Measurements from ENCODE around the gene HNRNPD. TPM values are rescaled to one million over a fixed set of nuclear protein-coding genes. Genes with fewer than 3 reads are reported as not detected.

HNRNPD gene
- total and polyA plus RNA-seq, 2 of the 13 experiments (the other 11 are each of a cell fraction or from before 2014, with no cell fraction given) = 64.0 to 69.7 TPM

DNA sequence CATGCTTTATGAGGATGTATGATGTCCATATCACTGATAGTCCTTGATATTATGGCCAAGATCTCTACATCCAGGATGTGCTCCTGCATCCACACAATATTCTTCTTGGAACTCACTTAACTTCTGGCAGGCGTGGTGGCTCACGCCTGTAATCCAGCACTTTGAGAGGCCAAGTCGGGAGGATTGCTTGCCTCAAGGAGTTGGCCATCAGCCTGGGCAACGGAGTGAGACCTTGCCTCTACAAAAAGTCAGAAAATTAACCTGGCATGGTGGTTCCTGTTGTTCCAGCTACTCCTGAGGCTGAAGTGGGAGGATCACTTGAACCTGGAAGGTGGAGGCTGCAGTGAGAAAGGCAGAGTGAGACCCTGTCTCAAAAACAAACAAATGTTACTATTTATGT lies 2.3 kb upstream of the HNRNPD start:
- no peak overlapping the region; a peak in 1 of 6 replicates for H3K4me3 ChIP-seq (replicated peaks in 1 of 3; ENCODE audit: insufficient read depth in 1 of 3, low read depth in 2 of 3, low read length in 3 of 3)
- peaks cover 40% of the 10 kb centered on the region for H3K79me2 ChIP-seq (ENCODE audit: insufficient read depth, low read length)

DNA sequence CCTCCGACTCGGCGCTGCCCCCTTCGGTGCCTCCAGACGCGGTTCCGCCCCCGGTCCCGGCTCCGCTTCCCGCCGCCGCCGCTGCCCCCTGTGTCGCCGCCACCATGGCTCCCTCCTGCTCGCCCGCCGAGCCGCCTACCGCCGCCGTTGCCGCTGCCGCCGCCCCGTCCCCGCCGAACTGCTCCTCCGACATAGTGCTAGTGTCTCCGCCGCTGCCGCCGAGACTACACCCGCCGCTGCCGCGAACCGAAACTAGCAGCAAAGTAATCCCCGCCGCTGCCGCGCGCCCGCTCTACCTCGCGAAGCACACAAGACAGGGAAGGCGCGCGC lies 340 bp downstream of the HNRNPD start:
- ChIA-PET POLR2A (interaction anchor here (0.6 to 1.7 kb wide), 7 partner anchors 10 to 661 kb away, joined by 3 to 52 read pairs (median 7); partner anchors contain the start of genes COPS4 and HNRNPDL), CTCF (ENCODE audit: low intra/inter-chr PET ratio, low total read pairs) (no interaction called here)
- in situ Hi-C loops (cut with HindIII; ENCODE audit: extremely low pct_ligation_motif_present, low pct_unique_long_range_greater_than_20kb) (no loop called here), intact Hi-C loops (cut with micrococcal nuclease; ENCODE audit: unreplicated experiment) (no loop called here)
- no peak for DNase-seq (ENCODE audit: low spot score)
- ATAC-seq = peak; percentile 16
- peak overlapping the region; percentile 87; the same call in 1 of the 2 replicates for H3K4me2 ChIP-seq (ENCODE audit: low read depth, low read length)
- peaks cover 0 to 3% of the 10 kb centered on the region in 2 experiments; a peak in 1 of 5 replicates for H3K27me3 ChIP-seq (ENCODE audit: control insufficient read depth in 1 of 2, insufficient read depth in 2 of 2, low read length in 2 of 2)
- no CpG with 5 or more reads among the region's 50 CpGs for WGBS (ENCODE audit: low lambda C conversion rate)
- peak overlapping the region; percentile 99 for H3K27ac ChIP-seq (ENCODE audit: extremely low read length, insufficient read depth, low read length)
- no peak for FAIRE-seq
- no peaks in the 10 kb centered on the region for H3K9me3 ChIP-seq (ENCODE audit: low read length)
- H4K20me1 ChIP-seq (ENCODE audit: insufficient read depth, low read length) = peaks cover 46% of the 10 kb centered on the region
- peaks cover 1 to 15% of the 10 kb centered on the region in 2 experiments; a peak in 3 of 5 replicates for H3K36me3 ChIP-seq (replicated peaks in 1 of 2; ENCODE audit: control insufficient read depth in 1 of 2, insufficient read depth in 2 of 2, low read length in 2 of 2)
- peak overlapping the region; percentile 98 for H3K9ac ChIP-seq (ENCODE audit: insufficient read depth, low read depth, low read length)
- H3K4me1 ChIP-seq (ENCODE audit: insufficient read depth, low read length) = peaks cover 37% of the 10 kb centered on the region
- BruUV-seq (replicated peaks) = TSS peak; percentile 49
- peak overlapping the region; percentile 89 to 100 (median 94) for H3K4me3 ChIP-seq (replicated peaks in 1 of 3; ENCODE audit: insufficient read depth in 1 of 3, low read depth in 2 of 3, low read length in 3 of 3)
- no peak overlapping the region for H2AFZ ChIP-seq (ENCODE audit: low read length)
- H3K79me2 ChIP-seq (ENCODE audit: insufficient read depth, low read length) = peaks cover 67% of the 10 kb centered on the region
- TF ChIP-seq MYC (CRISPR knock-in tag; IDR thresholded peaks at IDR 0.05; ENCODE audit: borderline replicate concordance) (0 out of 2 replicates have a peak, but pooled peaks have one; percentile 5), HES4 (CRISPR knock-in tag; IDR thresholded peaks at IDR 0.05; ENCODE audit: borderline replicate concordance) (peak; percentile 40; the same call in 1 of the 2 replicates), GFI1 (CRISPR knock-in tag; IDR thresholded peaks at IDR 0.05; ENCODE audit: borderline replicate concordance) (peak; percentile 43; the same call in 1 of the 2 replicates), SALL1 (CRISPR knock-in tag; IDR thresholded peaks at IDR 0.05) (no peak), TAF15 (IDR thresholded peaks at IDR 0.05; ENCODE audit: low read depth, low read length, poor library complexity, severe bottlenecking) (no peak), ZNF619 (CRISPR knock-in tag; IDR thresholded peaks at IDR 0.05) (peak; percentile 6; the same call in 1 of the 2 replicates), HOXD1 (CRISPR knock-in tag; IDR thresholded peaks at IDR 0.05) (peak; percentile 45; the same call in 1 of the 2 replicates), ZNF563 (CRISPR knock-in tag; IDR thresholded peaks at IDR 0.05) (peak; percentile 20), RFX1 (IDR thresholded peaks at IDR 0.05) (no peak), U2AF2 (IDR thresholded peaks at IDR 0.05; ENCODE audit: low read depth, low read length) (no peak)

More for the DNA sequence above, 2.3 kb upstream of the HNRNPD start:
- no peak overlapping the region for H3K27ac ChIP-seq (ENCODE audit: extremely low read length, insufficient read depth, low read length)
- peaks cover 0 to 3% of the 10 kb centered on the region in 2 experiments; a peak in 1 of 5 replicates for H3K27me3 ChIP-seq (ENCODE audit: control insufficient read depth in 1 of 2, insufficient read depth in 2 of 2, low read length in 2 of 2)
- ChIA-PET POLR2A (no interaction called here), CTCF (ENCODE audit: low intra/inter-chr PET ratio, low total read pairs) (no interaction called here)
- FAIRE-seq (peak; percentile 8), DNase-seq (ENCODE audit: low spot score) (no peak), ATAC-seq (no peak)
- H3K4me2 ChIP-seq (ENCODE audit: low read depth, low read length) = peak overlapping the region; percentile 65
- no peak overlapping the region for H3K9ac ChIP-seq (ENCODE audit: insufficient read depth, low read depth, low read length)
- peaks cover 11% of the 10 kb centered on the region for H3K4me1 ChIP-seq (ENCODE audit: insufficient read depth, low read length)
- in situ Hi-C loops (cut with HindIII; ENCODE audit: extremely low pct_ligation_motif_present, low pct_unique_long_range_greater_than_20kb) = loop anchor here (5.0 kb wide), 1 partner anchor 41 kb away; no protein-coding TSS in a partner anchor
- BruUV-seq (replicated peaks) = no TSS peak
- H3K9me3 ChIP-seq (ENCODE audit: low read length) = no peaks in the 10 kb centered on the region
- H3K36me3 ChIP-seq (replicated peaks in 1 of 2; ENCODE audit: control insufficient read depth in 1 of 2, insufficient read depth in 2 of 2, low read length in 2 of 2) = no peaks in the 10 kb centered on the region
- H4K20me1 ChIP-seq (ENCODE audit: insufficient read depth, low read length) = peaks cover 19% of the 10 kb centered on the region
- TF ChIP-seq ZSCAN29 (CRISPR knock-in tag; conservative IDR thresholded peaks at IDR 0.05) = no peak
- TF ChIP-seq ZNF770 (CRISPR knock-in tag; IDR thresholded peaks at IDR 0.05) = peak; percentile 37; the same call in 1 of the 2 replicates
- WGBS (ENCODE audit: low lambda C conversion rate) = 97% methylated on average over 3 of the region's 4 CpGs
- intact Hi-C loops (cut with micrococcal nuclease; ENCODE audit: unreplicated experiment) = no loop called here
- H2AFZ ChIP-seq (ENCODE audit: low read length) = no peak overlapping the region

Measured in HepG2 (cell line).